HT-29 (cell line): ENCODE data around the gene FGD5. TPM values are rescaled to one million over a fixed set of nuclear protein-coding genes. Genes with fewer than 3 reads are reported as not detected.

Source experiments
- DNase-seq: peaks from one replicate; pipeline ENCODE4 v3.0.0-alpha.2; 2015; ENCODE audit warnings: low spot score
- total RNA-seq: library from RNA; depleted of rRNA; stranded (reverse); fragments of >200 nt; shearing (Covaris generic); gene quantifications from 2 replicates; pipeline ENCODE4 v1.2.3, GENCODE V29; 2014

Gene FGD5
- total RNA-seq, 1 experiment from 2014 or later = not detected

GRCh38 chr3:14847613-14848541 is 29.1 kb downstream of the FGD5 start:
- peak; percentile 7 for DNase-seq

GRCh38 chr3:14848906-14849305 is 30.1 kb downstream of the FGD5 start:
- no peak for DNase-seq

- DNase-seq = no peak
These were observed 31.0 kb downstream of the FGD5 start for GRCh38 chr3:14849638-14850230.

GRCh38 chr3:14852058-14852594 is 33.4 kb downstream of the FGD5 start:
- DNase-seq = no peak

- DNase-seq = no peak
These were observed 34.0 kb downstream of the FGD5 start for GRCh38 chr3:14852717-14853116.

DNA sequence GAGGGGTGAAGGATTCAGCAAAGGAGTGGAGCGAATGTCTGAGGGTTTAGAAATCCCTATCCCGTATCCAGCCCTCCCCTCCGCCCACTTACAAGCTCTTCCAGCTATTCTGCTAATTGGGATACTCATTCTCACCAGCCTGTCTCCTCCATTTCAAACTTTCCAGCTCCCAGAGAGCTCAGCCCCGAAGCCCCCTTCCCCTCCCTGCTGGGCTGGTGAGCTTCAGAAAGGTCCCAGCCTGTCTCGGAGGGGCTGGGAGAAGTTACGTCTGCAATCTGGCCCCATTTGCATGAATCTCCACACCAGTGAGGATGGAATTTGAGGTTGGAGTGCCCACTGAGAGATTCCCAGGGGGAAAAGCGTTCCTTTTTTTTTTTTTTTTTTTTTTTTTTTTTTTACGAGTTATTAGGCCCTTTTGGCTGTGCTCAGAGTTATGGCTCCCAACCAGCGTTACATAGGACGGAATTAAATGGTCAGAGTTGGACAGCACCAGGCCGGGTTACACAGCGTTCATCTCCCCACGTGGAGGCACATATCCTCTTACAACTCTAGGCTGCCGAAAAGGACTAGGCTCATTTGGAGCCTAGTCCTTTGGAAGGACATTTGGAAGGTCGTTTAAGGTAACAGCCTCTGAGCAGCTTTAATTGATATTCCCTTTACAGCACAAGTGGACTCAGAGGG is 34.6 kb downstream of the FGD5 start:
- DNase-seq = no peak

GRCh38 chr3:14857506-14857905 is 38.7 kb downstream of the FGD5 start:
- peak; percentile 18 for DNase-seq

- no peak for DNase-seq
These were observed 39.3 kb downstream of the FGD5 start for GRCh38 chr3:14858105-14858504.

- no peak for DNase-seq
These were observed 41.1 kb downstream of the FGD5 start for GRCh38 chr3:14859880-14860279.

DNA sequence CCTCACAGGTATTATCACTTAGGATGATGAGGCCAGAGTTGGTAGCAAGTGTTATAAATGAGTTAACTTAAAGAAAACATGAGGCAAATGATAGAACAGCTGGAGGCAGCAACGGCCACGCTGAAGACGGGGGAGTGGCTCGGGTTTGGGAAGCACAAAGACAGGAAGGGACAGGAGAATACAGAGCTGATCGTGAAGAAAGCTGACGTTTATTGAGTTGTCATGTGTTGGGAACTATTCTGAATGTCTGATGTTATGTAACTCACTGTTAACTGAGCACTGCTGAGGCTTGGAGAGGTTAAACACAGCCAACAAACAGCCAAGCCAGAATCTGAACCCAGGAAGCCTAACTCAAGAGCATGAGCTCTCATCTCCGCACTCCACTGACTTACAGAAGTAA is 42.3 kb downstream of the FGD5 start:
- DNase-seq = no peak

GRCh38 chr3:14861446-14862302 is 42.9 kb downstream of the FGD5 start:
- no peak for DNase-seq

DNA sequence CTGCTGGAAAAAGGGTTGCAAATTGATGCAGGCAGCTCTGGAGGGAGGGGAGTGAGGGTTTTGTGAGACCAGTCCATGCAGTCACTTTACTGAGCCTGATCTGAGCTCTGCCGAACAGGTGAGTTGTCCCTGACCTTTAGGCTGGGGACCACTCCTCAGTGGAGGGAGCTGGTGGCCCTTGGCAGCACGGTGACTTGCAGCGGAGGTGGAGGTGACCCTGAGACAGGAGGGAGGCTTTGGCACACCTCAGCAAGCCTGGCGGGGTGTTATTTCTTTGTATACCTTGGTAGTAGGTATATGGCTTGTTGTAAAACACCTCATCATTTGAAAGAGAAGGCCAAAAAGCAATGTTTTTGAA is 43.5 kb downstream of the FGD5 start:
- DNase-seq = no peak

GRCh38 chr3:14862661-14863230 is 44.0 kb downstream of the FGD5 start:
- DNase-seq = no peak

- no peak for DNase-seq
These were observed 44.8 kb downstream of the FGD5 start for GRCh38 chr3:14863333-14864100.

- DNase-seq = no peak
These were observed 45.4 kb downstream of the FGD5 start for GRCh38 chr3:14864131-14864530.

- no peak for DNase-seq
These were observed 47.9 kb downstream of the FGD5 start for GRCh38 chr3:14866627-14867026.

DNA sequence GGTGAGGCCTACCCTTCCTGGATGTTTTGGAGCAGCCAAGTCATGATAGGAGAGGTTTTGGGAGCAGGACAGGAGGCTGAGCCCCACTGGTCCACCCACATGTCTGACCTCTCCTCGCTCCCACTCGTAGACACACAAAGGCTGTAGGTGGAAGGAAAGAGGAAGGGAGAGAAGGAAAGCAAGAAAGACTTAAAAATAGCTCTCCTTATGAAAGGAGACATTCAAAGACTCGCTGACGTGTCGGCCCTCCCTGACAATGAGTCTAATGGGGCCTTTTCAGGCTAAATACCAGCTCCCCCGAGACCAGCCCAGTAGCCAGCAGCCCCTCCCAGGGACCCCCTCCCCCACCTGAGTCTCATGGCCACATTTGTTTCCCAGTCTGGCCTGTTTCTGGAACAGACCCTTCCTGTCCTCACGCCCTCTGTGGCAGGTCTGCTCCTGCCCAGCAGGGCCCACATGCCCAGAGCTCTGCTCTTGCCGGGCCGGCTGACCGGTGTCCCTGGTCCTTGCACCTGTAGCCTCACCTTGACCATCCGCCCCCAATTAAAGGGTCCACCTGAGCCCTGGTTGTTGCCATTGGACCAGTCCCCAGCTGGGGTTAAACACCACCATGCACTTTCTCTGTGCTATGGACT is 49.3 kb downstream of the FGD5 start:
- no peak for DNase-seq

DNA sequence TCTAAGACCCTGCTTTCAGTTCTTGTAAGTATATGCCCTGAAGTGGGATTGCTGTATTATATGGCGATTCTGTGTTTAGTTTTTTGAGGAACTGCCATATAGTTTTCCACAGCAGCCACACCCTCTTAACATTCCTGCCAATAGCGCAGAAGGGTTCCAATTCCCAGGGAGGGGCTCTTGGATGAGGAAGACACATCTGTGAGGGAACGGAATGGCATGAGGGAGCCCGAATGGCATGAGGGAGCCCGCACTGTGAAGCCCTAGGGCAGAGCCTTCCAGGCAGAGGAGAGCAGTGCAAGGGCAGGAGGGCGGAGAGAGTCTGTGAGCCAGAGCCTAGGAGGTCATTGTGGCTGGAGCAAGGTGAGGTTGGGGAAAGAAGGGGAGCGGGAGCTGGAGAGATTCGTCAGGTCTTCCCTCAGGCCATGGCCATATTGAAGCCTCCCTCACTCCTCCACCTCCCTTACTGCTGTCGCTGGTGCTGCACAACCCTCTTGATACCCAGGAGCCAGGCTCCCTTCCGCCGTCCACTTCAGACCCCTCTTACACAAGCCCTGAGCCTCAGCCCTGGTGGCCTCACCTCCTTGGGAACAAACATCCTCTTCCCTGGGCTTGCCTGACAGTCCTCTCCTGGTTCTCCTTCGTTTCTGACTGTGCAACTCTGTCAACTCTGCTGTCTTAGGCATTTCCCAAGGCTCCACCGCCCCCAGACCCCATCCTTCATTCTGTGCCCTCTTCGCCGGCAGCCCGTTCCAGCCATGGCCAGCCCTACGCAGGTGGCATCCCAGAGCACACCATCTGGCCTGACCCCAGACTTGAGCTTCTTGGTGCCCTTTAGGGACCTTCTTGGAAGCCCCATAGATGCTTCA is 51.4 kb downstream of the FGD5 start:
- DNase-seq = no peak

DNA sequence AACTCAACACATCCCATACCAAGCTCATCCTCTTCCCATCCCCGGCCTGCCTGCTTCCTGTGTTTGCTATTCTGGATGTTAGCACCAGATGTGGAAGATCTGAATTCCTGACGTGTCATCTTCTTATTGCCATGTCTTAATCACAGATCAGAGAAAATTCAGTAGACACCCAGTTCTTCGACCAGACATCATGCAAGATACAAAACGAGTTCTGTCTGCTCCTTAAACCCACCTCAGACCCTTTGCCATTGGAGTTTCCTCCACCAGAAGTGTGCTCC is 52.0 kb downstream of the FGD5 start:
- DNase-seq = no peak
